GM12878 (cell line): ENCODE measurements around the gene CCDC88C. TPM values are rescaled to one million over a fixed set of nuclear protein-coding genes. Genes with fewer than 3 reads are reported as not detected.

ENCODE experiments used
- ATAC-seq: fragments of 200-7000 bp; cut with Tn5 transposase; 3 replicates; pipeline ENCODE4 v1.9.1; 2020; ENCODE audit warnings: mild to moderate bottlenecking, moderate library complexity
- BruUV-seq: library from RNA; stranded (reverse); fragments of 400-500 nt; replicated peaks from 2 replicates; lab custom pipeline; 2021; lab: Mats Ljungman, UMichigan
- CTCF ChIA-PET: fragments of 300-600 bp; sonication (Branson Sonifier 250); formaldehyde crosslinking; extraction: SDS; loops from one replicate; lab custom pipeline; 2021; ENCODE audit warnings: inconsistent platforms; lab: Yijun Ruan, JAX
- POLR2A ChIA-PET: fragments of 350-600 bp; formaldehyde crosslinking; extraction: SDS; loops from one replicate; lab custom pipeline; 2021; ENCODE audit warnings: inconsistent platforms; lab: Charles Lee
- RAD21 ChIA-PET: fragments of 300-600 bp; sonication (Branson Sonifier 250); formaldehyde crosslinking; loops from one replicate; lab custom pipeline; 2023; ENCODE audit warnings: antibody characterized with exemption; ENCODE audit not compliant: unreplicated experiment; lab: Charles Lee
- SMC1A ChIA-PET: fragments of 300-600 bp; sonication (Branson Sonifier 250); formaldehyde crosslinking; loops from one replicate; lab custom pipeline; 2023; ENCODE audit not compliant: unreplicated experiment, uncharacterized antibody; lab: Charles Lee
- DNase-seq: peaks from one replicate; pipeline ENCODE4 v3.0.0-alpha.2; 2011; ENCODE audit warnings: low read depth, low spot score
- FAIRE-seq: peaks from 3 replicates; lab custom pipeline; 2011; peaks lifted over from hg19 to GRCh38; lab: Jason Lieb, UNC
- H2AFZ ChIP-seq: 2 replicates; pipeline ENCODE4 v1.6.0; 2011; ENCODE audit warnings: low read depth, low read length, control low read depth; ENCODE audit not compliant: control insufficient read depth
- H3K27ac ChIP-seq: 2 replicates; pipeline ENCODE4 v1.5.1; 2011; ENCODE audit warnings: control low read depth; ENCODE audit not compliant: control insufficient read depth, insufficient read depth
- H3K27me3 ChIP-seq, 2 experiments: replicated peaks in 1 of 2; 2 replicates each; pipeline versions ENCODE4 v1.6.0 to v1.6.1; 2011; ENCODE audit warnings: low read length in 1 of 2; ENCODE audit not compliant: control insufficient read depth in 2 of 2, insufficient read depth in 2 of 2
- H3K36me3 ChIP-seq, 2 experiments: 2 replicates each; pipeline ENCODE4 v1.5.1; 2011; ENCODE audit warnings: low read length in 1 of 2; ENCODE audit not compliant: control insufficient read depth in 2 of 2, insufficient read depth in 2 of 2
- H3K4me1 ChIP-seq: 2 replicates; pipeline ENCODE4 v1.6.1; 2011; ENCODE audit warnings: mild to moderate bottlenecking, low read length, moderate library complexity, mixed read lengths; ENCODE audit not compliant: control insufficient read depth, insufficient read depth
- H3K4me2 ChIP-seq: 2 replicates; pipeline ENCODE4 v1.6.0; 2011; ENCODE audit warnings: control low read depth; ENCODE audit not compliant: control insufficient read depth, insufficient read depth
- H3K4me3 ChIP-seq: fragments of 200-600 bp; sonication (generic); 2 replicates; pipeline ENCODE4 v1.5.1; 2016
- H3K79me2 ChIP-seq: 2 replicates; pipeline ENCODE4 v1.6.0; 2011; ENCODE audit warnings: low read length; ENCODE audit not compliant: control insufficient read depth, insufficient read depth
- H3K9ac ChIP-seq: 2 replicates; pipeline ENCODE4 v1.8.0; 2011; ENCODE audit warnings: low read length, control low read depth, mixed read lengths; ENCODE audit not compliant: control insufficient read depth, insufficient read depth
- H3K9me3 ChIP-seq: replicated peaks from 3 replicates; pipeline ENCODE4 v1.5.1; 2011; ENCODE audit warnings: mild to moderate bottlenecking, low read length; ENCODE audit not compliant: control insufficient read depth, insufficient read depth
- H4K20me1 ChIP-seq: 2 replicates; pipeline ENCODE4 v1.6.0; 2011; ENCODE audit not compliant: control insufficient read depth, insufficient read depth
- E2F8 ChIP-seq: fragments of 450-650 bp; IDR thresholded peaks from 2 replicates; pipeline ENCODE4 v1.6.1; 2018; ENCODE audit warnings: mild to moderate bottlenecking, low read depth, moderate library complexity; ENCODE audit not compliant: partially characterized antibody
- TBL1XR1 ChIP-seq: IDR thresholded peaks from 2 replicates; pipeline ENCODE4 v1.6.1; 2012; ENCODE audit warnings: low read depth, low read length, improper control_type of control experiment
- ZZZ3 ChIP-seq: IDR thresholded peaks from 2 replicates; pipeline ENCODE4 v1.6.1; 2011; ENCODE audit warnings: low read depth; ENCODE audit not compliant: control insufficient read depth, insufficient read length
- WGBS: methylation state at CpG from one replicate; pipeline ENCODE4 v1.1.6; 2016; ENCODE audit warnings: low lambda C conversion rate; ENCODE audit not compliant: insufficient replicate concordance, insufficient coverage; ENCODE audit errors: missing lambda C conversion rate; 5-methylcytosine and 5-hydroxymethylcytosine counted together
- in situ Hi-C: fragments of 300-500 bp; cut with MboI; formaldehyde crosslinking; loops from 9 replicates; pipeline ENCODE4 v1.14.3; 2018; ENCODE audit warnings: mixed read lengths
- intact Hi-C: fragments of 100-400 bp; cut with micrococcal nuclease; formaldehyde crosslinking; loops from one replicate; pipeline ENCODE4 v1.14.2; 2022; ENCODE audit not compliant: unreplicated experiment
- polyA plus RNA-seq, 11 experiments: library from polyadenylated mRNA; depleted of rRNA in 4 of 11; unstranded in 6 of 11; stranded (reverse) in 5 of 11; fragments of >200 nt; fragmentation: Nextera tagmentation in 4 of 11; fragmentation: Illumina TruSeq in 1 of 11; extraction: Ambion mirVana in 4 of 11; extraction: Trizol in 1 of 11; gene quantifications; 1 replicate in 1 of 11; 2 replicates in 10 of 11; pipeline versions ENCODE4 v1.2.1 to v1.2.3, GENCODE V29; 2011 to 2016; ENCODE audit warnings: inconsistent platforms in 2 of 11, missing spikeins in 2 of 11, low read depth in 1 of 11
- total RNA-seq, 4 experiments: library from RNA; depleted of rRNA in 3 of 4; stranded (reverse); fragments of >200 nt in 3 of 4; fragmentation: Illumina TruSeq in 1 of 4; extraction: Trizol in 1 of 4; gene quantifications; 2 replicates each; pipeline versions ENCODE4 v1.2.1 to v1.2.3, GENCODE V29; 2013 to 2021

Gene CCDC88C
- total and polyA plus RNA-seq, 10 of the 15 experiments (the other 5 are each of a cell fraction or from before 2014, with no cell fraction given) = 4.0 to 79.6 (median 36.6) TPM

GRCh38 chr14:91360490-91361232 lies 57.0 kb downstream of the CCDC88C start:
- Histone ChIP-seq H3K79me2 (peaks cover 93% of the 10 kb centered on the region), H2AFZ (no peak overlapping the region), H3K4me3 (no peak overlapping the region), H3K4me1 (peaks cover 59% of the 10 kb centered on the region), H3K27ac (no peak overlapping the region), H3K9me3 (no peaks in the 10 kb centered on the region), H3K9ac (no peak overlapping the region), H4K20me1 (no peaks in the 10 kb centered on the region)
- ChIA-PET CTCF (interaction anchor here (0.8 kb wide), 1 partner anchor 119 kb away, joined by 3 read pairs; no protein-coding TSS in a partner anchor), RAD21 (interaction anchor here (1.2 to 3.5 kb wide), 3 partner anchors 15 to 55 kb away, joined by 4 to 13 read pairs (median 4); no protein-coding TSS in a partner anchor)
- in situ Hi-C loops = loop anchor here (25.0 kb wide), 1 partner anchor 1402 kb away; no protein-coding TSS in a partner anchor
- no TSS peak for BruUV-seq
- intact Hi-C loops = no loop called here
- DNase-seq = no peak
- no peak for TF ChIP-seq E2F8
- no peak for TF ChIP-seq TBL1XR1
- TF ChIP-seq ZZZ3 = no peak
- TF ChIP-seq, all 136 proteins: peak for 0
- Histone ChIP-seq H3K4me2 (no peak overlapping the region), H3K36me3 (peaks cover 8 to 16% of the 10 kb centered on the region in 2 experiments), H3K27me3 (no peaks in the 10 kb centered on the region)
- POLR2A ChIA-PET = interaction anchor here (0.7 to 1.0 kb wide), 5 partner anchors 15 to 1959 kb away, joined by 3 to 6 read pairs (median 3); no protein-coding TSS in a partner anchor
- SMC1A ChIA-PET = interaction anchor here (0.6 to 22.7 kb wide), 4 partner anchors 9 to 55 kb away, joined by 3 to 349 read pairs (median 4); no protein-coding TSS in a partner anchor
- no peak for FAIRE-seq
- ATAC-seq = no peak
- WGBS = 93% methylated on average over 17 of the region's 17 CpGs
